T-helper 1 cell (primary cell): ENCODE measurements around the gene GLIS1.

Source experiments
- DNase-seq, 5 donors: peaks; one replicate each; pipeline ENCODE4 v3.0.0-alpha.2; 2012 to 2020

GLIS1 gene

DNA sequence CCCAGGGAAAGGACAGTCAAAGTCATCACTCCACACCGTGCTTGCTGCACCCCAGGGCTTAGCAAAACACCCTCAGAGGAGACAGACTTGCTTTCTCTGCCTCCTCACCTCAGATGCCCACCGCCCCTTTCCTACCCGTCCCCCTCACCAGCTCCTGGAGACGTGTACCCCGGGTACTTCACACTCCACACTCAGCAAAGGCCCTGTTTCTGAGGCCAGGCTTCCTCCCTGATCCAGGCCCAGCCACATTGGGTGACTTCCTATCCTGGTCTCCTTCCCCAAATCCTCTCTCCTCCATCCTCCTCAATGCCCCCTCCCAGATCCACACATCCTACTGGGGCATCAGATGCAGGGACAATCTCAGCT lies 163.0 kb downstream of the GLIS1 start:
- no peak for DNase-seq

DNA sequence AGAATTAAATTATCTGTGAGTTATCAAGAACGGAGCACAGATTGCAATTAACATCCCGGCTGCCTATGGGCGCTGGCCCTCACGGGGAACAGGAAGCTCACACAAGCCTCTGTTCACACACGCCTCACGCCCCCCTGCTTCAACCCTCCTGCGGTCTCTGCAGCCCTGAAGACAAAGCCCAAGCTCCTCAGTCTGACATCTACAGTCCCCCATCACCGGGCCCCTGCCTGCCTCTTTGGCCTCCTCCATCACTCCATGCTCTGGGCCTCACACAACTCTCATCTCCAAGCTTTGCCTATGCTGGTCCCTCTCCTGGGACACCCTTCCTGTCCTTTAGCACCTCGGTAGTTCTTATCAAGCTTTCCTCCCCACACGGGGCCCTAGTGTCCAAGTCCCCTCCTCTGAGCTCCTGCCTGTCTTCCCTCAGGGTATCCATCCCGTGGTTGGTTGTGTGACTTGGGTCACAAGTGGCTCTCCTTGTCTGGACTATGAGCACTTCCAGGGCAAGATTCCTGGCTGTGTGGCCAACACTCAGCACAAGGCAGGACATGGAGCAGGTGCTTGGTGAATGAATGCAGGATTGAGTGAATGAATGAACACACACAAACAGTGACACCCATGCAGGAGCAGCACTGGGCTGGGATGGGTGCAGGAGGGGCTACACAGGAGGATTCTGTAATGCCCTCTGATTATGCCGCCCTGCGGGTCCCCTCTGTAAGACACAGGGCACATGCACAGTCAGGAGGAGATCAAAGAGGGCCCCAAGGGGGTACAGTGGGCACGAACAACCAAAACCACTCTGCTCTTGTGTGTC lies 163.6 kb downstream of the GLIS1 start:
- no peak for DNase-seq

DNA sequence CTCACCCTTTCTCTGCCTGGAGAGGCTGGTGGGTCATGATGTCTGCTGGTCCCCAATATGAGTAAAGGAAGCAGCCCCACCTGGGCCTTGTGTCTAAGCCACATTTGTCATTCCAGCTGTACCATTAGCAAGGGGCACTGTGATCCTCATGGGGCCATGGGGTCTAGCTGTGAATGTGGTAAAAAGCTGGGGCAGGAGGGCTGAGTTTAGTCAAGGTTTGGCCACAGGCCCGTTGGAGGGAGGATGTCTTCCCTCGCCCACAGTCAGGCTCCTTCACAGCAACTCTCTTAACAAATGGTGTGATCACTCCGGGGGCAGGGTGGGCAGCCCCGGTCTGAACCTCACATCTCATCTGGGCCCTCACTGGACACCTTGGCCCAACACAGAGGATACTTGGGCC lies 164.3 kb downstream of the GLIS1 start:
- no peak for DNase-seq

DNA sequence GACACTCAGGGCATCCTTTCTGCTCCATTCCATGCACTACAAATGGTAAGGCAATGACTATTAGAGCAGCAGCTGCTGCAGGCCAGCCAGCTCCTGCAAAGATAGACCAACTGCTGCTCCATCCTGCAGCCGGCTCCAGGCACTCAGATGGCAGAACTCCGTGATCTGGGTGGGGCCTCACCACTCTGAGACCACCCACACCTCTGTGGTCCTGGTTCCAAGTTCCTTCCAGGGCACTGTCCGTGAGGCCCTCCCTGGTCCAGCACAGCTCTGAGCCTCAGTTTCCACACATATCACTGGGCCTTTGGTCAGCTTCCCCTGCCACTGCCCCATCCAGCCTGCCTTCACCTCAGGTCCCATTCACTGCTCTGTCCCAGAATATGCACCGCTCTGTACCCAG lies 165.0 kb downstream of the GLIS1 start:
- no peak for DNase-seq

DNA sequence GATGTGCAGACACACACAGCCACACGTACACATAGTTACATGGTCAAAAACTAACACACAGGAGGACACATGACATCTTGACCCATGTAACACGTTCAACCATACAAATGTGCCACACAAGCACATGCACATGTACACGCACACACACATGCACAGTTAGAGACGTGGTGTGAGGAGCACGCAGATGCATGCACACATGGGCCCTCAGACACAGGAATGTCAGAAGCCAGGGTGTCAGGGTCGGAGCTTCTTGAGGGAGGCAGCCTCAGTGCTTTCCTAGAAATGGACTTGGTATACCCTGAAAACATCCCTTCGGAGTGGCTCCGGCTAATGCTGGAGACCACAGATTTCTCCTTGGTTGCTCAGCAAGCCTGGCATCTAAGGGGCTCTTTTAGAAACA lies 165.4 kb downstream of the GLIS1 start:
- DNase-seq, result no peak

DNA sequence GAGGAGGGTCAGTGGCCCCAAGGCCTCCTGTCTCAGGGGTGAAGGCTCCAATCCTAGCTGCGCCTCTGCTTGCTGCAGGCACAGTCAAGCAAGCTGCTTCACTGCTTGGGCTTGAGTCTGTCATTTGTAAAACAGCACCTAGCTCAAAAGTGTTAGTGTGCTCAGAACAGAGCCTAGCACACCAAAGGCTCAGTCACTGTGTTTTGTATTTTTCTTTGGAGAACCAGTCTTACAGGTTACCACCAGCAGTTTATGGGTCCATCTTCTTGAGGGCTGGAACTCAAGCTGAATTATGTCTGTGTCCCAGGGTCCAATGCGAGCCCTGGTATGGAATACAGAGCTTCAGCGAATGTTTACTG lies 166.2 kb downstream of the GLIS1 start:
- no peak for DNase-seq

DNA sequence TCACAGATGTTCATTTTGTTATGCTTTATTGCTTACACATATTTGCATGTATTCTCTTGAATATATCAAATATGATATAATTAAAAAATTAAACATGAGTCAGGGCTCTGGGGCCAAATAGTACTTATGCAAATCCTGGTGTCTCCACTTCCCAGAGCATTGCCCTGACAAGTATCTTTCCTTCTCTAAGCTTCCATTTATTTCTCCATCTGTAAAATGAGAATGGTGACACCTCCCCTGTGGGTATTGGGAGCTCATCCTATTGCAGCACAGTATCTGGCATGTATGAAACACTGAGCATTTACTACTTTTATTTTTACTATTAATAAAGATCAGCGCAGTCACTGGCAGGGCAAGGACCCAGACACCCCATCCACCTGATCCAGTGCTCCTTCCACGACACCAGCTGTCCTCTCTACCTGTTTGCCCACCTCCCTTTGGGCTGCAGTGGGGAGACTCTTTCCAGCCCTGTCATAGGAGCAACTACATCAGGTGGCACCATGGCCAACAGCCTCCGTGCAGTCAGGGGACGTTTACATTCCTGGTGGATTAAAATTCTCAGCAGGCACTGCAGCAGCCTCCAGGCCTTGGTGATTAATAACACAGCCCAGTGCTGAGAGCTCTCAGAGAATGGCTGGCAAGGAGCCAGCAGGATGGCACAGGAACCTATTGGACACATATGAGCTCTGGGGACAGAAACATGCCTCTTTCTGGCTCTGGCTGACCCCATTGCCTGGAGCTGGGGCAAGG lies 166.7 kb downstream of the GLIS1 start:
- DNase-seq, result no peak

DNA sequence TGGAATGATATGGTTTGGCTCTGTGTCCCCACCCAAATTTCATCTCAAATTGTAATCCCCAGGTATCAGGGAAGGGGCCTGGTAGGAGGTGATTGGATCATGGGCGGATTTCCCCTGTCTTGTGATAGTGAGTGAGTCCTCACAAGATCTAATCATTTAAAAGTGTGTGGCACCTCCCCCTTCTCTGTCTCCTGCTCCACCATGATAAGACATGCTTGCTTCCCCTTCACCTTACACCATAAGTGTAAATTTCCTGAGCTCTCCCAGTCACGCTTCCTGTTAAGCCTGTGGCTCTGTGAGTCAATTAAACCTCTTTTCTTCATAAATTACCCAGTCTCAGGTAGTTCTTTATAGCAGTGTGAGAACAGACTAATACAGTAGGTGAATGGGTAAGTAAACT lies 170.4 kb downstream of the GLIS1 start:
- DNase-seq, result no peak

DNA sequence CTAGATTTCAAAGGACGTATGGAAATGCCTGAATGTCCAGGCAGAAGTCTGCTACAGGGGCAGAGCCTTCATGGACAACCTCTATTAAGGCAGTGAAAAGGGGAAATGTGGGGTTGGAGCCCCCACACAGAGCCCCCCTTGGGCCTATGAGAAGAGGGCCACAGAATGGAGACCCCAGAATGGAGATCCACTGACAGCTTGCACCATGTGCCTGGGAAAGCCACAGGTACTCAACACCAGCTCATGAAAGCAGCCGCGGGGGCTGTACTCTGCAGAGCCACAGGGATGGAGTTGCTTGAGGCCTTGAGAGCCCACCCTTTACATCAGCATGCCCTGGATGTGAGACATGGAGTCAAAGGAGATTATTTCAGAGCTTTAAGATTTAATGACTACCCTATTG lies 171.1 kb downstream of the GLIS1 start:
- DNase-seq, result no peak

DNA sequence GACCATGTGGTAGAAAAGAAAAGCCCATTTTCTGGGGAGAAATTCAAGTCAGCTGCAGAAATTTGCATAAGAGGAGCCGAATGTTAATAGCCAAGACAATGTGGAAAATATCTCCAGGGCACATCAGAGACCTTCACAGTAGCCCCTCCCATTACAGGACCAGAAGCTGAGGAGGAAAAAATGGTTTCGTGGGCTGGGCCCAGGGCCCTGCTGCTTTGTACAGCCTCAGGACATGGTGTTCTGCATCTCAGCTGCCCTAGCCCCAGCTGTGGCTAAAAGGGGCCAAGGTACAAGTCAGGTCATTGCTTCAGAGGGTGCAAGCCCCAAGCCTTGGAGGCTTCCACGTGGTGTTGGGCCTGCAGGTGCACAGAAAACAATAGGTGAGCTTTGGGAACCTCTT lies 171.5 kb downstream of the GLIS1 start:
- DNase-seq, result no peak

DNA sequence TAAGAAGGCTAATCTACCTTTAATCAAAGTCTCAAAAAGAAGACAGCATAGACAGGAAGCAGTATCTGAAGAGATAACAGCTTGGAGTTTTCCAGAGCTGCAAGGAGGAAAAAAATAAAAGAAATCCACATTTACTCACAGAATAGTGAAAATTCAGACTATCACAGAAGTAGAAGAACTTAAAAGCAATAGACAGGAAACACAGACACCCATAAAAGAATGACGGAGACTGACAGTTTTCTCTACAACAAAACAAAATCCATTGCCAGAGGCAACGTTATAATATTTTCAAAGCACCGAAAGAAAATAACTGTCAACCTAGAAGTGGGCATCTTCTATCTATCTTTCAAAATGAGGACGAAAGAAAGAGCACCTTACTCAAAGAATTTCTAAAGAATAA lies 175.4 kb downstream of the GLIS1 start:
- no peak for DNase-seq

DNA sequence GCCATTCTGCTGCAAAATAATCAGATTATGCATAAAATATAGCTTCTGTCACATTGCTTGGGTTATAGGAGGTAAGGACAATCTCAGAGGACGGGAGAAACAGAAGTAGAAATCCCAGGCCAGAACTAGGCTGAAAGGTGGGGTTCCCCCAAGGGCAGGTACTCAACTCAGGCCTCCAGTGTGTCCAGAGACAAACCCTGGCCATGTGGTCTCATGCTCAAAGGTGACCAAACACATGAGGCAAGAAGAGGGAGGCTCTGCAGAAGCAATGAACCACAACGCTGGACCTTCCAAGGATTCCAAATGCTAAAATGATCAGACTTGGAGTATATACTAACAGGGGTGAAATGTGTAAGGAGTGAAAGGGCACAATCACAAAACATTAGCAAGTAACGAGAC lies 176.0 kb downstream of the GLIS1 start:
- DNase-seq, result no peak

DNA sequence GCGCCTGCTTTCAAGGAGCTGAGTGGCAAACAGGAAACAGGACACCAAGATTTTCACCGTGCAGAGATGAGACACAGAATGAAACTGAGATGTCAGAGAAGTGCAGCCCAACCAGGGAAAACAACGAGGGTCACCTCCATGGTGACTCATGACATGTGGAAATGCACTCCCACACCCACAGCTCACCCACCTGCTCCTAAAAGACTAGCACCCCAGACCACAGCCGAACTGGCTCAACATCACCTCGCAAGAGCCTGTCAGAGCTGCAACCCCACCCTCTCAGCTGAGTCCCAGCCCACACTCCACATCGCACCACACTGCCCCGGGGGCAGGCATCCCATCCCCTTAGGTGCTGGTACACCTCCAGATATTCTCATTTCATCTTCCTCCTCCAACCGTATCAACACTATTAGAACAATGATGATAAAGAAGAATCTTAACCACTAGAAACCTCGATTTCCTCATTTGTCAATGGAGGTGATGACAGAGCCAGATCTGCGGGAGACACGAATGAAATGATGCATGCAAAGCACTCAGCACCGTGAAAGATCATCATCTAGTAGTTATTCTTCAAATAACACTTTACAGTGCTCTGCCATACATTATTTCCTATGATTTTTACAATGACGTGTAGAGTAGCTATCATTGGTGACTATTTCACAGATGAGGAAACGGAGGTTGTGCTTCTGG lies 176.5 kb downstream of the GLIS1 start:
- DNase-seq, result peak in 1 of 5 donors; percentile 11

DNA sequence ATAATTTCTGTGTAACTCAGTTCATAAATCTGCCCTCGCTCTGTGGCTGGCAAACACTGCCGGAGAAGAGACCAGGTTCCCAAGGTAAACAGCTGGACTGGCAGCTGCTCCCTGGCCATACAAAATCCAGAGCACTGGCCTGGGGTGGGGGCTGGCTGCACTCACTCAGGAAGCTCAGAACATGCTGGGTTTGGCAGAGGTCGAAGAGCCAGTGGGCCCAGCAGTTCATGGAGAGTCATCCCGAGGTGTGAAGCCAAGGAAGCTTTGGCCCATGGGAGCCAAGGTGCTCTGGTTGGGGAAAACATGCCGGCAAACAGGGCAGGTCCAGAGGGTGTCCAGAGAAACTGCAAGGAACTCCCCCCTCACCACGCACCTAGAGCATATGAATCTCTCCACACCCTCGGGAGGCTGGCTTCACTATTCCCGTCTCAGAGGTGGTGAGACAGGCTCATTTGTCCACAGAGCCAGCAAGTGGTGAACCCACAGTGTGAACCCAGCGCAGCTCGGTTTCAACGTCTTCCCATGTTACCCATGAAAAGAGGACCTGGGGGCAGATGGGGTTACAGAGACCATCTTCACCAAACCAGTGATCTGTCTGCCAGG lies 177.4 kb downstream of the GLIS1 start:
- no peak for DNase-seq

DNA sequence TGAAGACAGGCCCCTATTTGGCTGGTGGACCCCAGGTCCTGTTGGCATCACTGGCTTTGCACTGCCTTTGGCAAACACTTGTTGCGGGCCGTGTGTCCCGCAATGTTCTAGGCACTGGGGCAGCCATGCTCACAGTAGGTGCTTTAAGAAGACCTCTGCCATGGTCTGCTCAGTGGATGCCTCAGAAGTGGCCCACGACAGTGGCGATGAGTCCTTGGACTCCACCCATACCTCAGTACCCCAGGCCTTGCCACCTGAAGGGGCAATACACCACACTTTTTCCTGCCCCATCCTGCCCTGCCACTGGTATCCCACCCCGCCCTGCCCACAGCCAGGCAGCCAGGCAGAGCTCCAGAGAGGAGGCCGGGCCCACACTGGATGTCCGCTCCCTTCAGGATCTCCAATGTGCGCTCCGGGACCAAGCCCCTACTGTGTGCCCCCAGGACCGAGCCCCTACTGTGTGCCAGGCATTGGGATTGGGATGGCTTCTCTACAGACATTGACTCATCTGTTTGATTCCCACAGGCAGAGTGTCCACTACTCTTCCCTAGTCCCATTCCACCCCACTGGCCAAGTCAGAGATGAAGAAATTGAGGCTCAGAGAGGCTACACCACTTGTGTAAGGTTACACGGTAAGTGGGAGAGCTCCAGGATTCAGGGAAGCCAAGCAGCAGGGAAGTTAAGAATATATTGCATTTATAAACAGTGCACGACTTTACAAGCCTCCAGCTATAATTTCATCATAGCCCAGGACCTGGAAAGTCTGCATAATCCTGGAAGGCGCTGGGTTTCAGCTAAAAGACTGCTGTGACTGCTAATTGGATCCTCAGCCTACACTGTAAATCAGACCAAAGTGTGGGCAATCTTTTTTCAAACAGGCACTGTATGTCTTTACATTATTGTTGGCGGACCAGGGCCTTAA lies 178.1 kb downstream of the GLIS1 start:
- no peak for DNase-seq

DNA sequence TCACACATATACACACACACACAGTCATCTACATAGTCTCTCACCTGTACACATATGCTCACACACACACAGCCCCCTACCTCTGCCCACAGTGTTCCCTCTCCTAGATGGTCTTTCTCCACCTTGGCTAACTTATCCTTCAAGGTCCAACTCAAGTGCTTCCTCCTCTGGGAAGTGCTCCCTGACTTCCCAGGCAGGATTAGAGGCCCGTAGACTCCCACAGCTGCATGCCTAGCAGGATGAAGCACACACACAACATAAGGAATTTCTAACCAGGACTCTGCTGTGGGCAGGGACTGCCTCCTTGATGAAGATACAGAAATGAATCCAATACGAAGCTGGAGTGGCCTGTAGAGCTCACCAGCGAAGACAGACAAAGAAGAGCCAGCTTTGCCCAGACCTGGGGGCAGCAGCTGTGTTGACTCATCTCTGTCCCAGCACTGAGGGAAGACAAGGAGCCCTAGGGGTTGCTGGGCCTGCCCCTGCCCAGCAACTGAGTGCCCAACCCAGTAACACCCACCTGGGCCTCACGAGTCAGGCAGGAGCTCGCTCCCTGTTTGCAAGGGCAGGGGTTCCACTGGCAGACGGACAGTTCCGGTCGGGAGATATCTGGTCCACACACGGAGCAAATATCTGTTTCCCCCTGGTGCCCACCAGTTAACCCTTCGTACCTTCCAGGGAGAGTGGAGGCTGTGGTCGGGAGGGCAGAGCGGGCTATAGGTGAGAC lies 178.9 kb downstream of the GLIS1 start:
- DNase-seq, result no peak

DNA sequence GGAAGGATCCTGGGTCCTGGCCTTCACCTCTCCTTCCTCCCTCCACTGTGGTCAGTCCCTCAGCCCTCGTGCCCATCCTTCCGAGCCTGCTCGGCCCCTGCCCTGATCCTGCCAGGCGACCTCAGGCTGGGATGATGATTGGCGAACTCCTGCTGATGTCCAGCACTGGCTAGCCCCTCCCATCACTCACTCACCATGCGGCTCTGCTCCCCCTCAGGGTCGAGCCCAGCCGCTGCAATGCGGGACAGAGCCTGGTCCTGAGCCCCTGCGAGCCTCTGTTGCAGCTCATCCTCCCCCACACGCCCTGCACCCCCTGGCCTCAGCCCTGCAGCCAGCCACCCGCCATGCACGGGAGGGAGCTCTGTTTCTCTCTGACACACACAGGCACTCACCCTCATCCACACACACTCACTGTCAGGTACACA lies 179.6 kb downstream of the GLIS1 start:
- DNase-seq, result no peak

DNA sequence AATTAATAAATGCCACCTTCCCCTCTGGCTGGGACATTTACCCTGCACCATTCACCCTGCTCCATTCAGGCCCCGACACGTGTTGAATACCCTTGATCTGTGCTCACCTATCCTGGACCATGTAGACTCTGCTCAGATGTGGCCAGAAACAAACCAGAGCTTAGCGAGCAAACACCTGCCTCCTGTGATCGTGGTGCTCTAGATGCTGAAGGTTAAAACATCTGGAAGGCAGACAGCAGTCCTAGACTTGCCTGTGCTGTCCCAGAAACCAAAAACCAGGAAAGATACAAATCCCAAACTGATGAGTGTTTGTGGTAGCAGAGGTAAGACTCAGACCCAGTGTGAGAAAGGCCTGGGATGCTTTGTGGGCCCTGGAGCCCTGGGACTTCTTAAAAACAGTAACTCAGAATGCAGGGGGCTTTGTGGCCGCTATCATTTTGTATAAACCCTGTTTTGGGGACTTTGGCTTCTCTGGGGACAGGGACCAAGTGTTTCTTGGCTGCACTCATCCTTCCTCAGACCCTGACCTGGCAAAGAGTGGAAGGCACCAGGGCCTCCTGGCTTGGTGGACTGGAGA lies 180.1 kb downstream of the GLIS1 start:
- no peak for DNase-seq

DNA sequence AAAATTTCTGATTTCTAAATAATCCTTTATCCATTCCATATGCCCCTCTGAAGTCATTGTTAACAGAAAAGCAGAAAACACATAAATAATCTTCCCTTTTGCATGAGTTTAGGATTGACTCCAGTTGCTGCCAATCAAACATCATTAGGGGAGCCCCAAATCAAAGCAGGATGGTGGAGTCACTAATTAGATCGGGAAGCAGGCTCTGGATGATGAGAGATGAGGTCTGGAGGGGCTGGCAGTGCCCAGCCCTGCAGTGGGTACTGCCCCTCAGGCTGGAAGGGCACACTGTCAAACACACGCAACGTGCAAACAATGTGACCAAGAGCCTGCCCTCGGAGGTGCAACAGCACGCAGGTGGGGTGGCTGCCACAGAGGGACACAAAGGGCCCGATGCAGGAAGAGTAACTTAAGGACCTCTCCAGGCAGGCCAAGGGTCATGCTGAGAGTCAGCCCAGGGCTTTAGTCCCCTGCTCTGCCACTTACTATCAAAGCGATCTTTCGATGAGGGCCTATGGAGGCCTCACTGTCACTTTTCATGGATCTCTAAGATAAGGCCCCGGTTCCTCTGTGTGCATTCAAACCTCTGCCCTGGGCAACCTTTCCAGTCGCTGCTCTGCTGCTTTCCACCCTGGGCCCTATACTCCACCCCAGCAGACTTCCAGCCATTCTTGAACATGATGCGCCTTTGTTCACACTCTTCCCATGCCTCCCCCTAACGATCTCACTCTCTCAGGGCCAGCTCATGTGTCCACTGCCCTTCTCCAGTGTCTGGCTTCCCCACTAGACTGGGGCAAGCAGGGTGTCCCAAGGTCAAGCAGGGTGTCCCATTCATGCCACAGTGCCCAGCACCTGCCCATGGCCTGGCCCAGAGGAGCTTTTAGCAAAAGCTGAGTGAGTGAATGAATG lies 180.9 kb downstream of the GLIS1 start:
- DNase-seq, result no peak

DNA sequence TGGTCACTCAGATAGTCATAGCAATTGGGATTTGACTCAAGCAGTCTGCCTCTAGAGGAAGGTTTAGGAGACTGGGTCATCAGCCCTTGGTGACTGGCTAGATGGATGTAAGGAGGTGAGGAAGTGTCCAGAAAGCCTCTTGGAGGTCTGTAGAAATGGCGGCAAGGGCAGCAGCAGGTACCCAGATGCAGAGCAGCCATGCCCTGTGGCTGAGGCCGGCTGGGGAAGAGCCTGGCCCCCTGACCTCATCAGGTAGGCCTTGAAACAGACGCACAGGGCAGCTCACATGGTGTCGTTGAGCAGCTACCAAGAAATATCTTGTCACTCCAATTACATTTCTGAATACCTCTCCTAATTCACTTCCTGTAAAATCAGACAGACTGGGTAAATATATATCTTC lies 181.6 kb downstream of the GLIS1 start:
- DNase-seq, result no peak
